GM12872 (cell line): ENCODE results near the gene DEFB131B.
"Not testable (repeated sequence)": the region's sequence is repeated elsewhere in the genome, so short reads cannot be mapped to it uniquely, and the experiment has no call there.

Source experiments
- TF ChIP-seq, protein P1 (sequence below): IDR thresholded peaks from 3 replicates; pipeline ENCODE4 v1.5.1; 2011; ENCODE audit warnings: low read depth, mild to moderate bottlenecking, low read length, moderate library complexity; ENCODE audit not compliant: insufficient read depth

The DEFB131B gene, protein sequence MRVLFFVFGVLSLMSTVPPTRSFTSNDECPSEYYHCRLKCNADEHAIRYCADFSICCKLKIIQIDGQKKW

DNA sequence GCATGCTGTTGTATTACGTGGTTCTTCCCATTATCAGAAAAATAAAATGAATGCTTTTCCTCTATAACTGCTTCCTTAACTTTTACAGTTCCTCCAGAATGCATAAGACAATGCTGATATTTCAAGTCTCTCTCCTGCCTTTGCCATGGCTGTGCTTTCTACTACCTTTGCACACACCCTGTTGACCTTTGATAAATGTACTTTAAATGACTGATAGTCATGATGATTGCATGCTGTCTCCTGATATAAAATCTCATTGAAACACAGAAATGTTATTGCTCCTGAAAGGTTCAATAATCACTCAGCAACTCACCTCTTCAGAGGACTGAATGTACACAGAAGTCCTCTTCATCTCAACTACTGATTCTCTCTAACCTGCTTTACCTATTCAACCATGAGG lies at the start of gene DEFB131B:
DEFB131B (plus strand) TSS at position 395 of the 400 bp plus-strand sequence; CDS start at position 395, 0 bp downstream.
- TF ChIP-seq, protein P1, sequence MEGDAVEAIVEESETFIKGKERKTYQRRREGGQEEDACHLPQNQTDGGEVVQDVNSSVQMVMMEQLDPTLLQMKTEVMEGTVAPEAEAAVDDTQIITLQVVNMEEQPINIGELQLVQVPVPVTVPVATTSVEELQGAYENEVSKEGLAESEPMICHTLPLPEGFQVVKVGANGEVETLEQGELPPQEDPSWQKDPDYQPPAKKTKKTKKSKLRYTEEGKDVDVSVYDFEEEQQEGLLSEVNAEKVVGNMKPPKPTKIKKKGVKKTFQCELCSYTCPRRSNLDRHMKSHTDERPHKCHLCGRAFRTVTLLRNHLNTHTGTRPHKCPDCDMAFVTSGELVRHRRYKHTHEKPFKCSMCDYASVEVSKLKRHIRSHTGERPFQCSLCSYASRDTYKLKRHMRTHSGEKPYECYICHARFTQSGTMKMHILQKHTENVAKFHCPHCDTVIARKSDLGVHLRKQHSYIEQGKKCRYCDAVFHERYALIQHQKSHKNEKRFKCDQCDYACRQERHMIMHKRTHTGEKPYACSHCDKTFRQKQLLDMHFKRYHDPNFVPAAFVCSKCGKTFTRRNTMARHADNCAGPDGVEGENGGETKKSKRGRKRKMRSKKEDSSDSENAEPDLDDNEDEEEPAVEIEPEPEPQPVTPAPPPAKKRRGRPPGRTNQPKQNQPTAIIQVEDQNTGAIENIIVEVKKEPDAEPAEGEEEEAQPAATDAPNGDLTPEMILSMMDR = not testable (repeated sequence)

DNA sequence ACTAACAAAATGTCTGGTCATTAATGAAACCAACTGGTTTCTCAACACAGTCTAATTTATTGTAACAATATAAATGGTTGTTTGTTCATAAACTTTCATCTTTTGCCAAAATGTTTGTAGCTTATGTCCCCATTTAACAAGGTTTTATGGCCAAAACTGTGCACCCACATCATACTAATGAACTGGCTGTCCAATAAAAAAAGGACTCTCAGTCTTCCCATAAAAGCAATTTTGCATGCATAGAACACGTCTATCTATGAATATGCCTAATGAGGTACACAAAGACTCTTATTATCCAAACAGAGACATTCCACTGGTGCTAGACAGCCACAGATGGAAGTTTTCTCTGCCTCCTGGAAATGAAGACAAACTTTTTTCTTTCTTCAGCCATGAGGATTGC lies 45.4 kb upstream of the DEFB131B start, which contains the start of gene DEFB108B:
DEFB108B (plus strand) TSS at position 390 of the 400 bp plus-strand sequence; CDS start at position 390, 0 bp downstream.
- TF ChIP-seq, protein P1 = not testable (repeated sequence)

DNA sequence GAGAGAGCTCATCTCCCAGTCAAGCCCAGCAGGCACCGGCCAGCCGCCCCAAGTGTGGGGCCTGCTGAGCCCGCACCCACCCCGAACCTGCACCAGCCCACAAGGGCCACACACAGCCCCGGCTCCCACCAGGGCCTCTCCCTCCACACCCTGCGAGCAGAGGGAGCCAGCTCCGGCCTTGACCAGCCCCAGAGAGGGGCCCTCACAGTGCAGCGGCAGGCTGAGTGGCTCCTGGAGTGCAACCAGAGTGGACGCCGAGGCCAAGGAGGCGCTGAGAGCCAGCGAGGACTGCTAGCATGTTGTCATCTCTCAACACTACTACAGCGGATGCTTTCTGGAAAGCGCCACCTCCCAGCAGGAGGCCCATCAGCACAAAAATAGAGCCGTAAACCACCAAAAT lies 34.4 kb upstream of the DEFB131B start:
- TF ChIP-seq, protein P1 = no peak

DNA sequence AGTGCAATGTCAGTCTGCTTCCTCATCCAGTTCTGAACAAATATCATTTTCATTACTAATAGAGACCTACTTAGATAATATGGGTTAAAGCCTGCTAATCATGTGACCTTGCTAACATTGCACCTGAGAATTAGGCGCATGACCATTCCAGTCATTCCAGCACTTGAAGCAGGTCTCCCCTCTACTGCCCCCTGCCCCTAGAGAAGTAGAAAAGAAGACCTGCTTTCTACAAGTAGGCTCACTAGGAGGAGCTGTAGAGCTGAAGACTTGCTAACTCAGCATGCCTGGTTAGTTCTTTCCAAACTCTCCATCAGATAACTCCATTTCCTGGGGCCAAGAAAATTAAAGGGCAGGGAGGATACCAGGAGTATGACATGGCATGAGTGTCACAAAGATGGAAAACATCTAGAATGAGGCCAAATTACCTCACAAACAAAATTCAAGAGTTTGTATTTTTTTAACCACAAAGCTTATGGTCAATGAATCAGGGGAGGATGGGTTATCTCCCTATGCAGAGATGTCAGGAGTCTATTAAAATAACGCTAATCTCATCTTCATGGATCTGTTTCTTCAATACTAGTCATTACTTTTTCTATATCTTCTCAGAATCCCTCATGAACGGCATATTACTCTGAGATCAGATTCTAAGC lies 14.2 kb upstream of the DEFB131B start:
- TF ChIP-seq, protein P1 = peak; percentile 67

DNA sequence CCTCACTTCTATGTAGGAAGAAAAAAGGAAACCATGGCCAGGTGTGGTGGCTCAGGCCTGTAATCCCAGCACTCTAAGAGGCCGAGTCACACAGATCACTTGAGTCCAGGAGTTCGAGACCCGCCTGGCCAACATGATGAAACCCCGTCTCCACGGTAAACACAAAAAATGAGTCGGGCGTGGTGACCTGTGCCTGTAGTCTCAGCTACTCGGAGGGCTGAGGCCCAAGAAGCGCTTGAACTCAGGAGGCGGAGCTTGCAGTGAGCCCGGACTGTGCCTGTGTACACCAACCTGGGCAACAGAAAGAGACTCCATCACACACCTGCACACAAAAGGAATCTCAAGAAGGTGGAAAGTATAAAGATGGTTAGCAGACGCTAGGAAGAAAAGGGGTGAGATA lies 17.7 kb downstream of the DEFB131B start:
- TF ChIP-seq, protein P1 = no peak

DNA sequence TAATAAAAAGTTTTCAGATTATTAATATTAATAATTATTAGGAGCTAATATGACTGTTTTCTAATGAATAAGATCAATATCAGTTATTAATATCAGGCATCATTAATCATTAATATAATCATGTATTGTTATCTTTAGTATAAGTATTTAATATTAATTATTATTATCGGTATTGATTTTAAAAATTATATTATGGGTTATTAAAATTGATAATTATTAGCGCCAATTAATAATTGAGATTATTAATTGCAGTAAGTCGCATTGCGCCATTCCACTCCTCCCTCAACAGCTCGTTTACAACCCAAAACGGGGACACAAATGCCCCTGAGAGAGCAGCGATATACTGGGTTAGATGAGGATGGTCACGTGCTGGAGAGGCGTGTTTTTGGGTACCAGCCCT lies 30.0 kb downstream of the DEFB131B start:
- TF ChIP-seq, protein P1 = no peak

DNA sequence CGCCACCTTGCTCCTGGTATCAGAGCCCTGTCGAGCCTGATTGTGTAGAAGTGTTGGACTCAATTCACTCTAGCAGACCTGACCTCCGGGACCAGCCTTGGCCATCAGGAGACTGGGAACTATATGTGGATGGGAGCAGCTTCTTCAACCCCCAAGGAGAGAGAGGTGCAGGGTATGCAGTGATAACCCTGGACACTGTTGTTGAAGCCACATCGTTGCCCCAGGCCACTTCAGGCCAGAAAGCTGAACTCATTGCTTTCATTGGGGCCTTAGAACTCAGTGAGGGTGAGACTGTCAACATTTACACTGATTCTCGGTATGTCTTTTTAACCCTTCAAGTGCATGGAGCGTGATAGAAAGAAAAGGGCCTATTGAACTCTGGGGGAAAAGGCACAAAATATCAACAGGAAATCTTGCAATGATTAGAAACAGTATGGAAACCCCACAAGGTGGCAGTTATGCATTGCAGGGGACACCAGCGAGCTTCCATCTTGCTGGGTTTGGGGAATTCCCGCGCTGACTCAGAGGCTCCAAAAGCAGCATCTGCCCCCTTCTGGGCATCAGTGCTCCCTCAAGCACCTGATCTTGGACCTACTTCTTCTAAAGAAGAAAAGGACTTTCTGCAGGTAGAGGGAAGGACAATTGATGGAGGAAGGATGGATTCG lies 33.2 kb downstream of the DEFB131B start:
- TF ChIP-seq, protein P1 = peak; percentile 37; the same call in 2 of the 3 replicates
